Naive thymus-derived CD4-positive, alpha-beta T cell (primary cell): ENCODE measurements around the gene RADIL. TPM values are rescaled to one million over a fixed set of nuclear protein-coding genes. Genes with fewer than 3 reads are reported as not detected.

ENCODE experiments used
- ATAC-seq: fragments of 150-1000 bp; cut with Tn5 transposase; 2 replicates; pipeline ENCODE4 v1.10.0; 2021; ENCODE audit warnings: mild to moderate bottlenecking, moderate library complexity
- CTCF ChIA-PET: fragments of 350-600 bp; sonication (Branson Sonifier 250); formaldehyde crosslinking; loops from one replicate; lab custom pipeline; 2021; ENCODE audit warnings: antibody characterized with exemption; lab: Charles Lee
- POLR2A ChIA-PET: fragments of 350-600 bp; sonication (Branson Sonifier 250); formaldehyde crosslinking; loops from one replicate; lab custom pipeline; 2021; ENCODE audit warnings: antibody characterized with exemption, inconsistent platforms; lab: Charles Lee
- DNase-seq, 9 donors: peaks; one replicate each; pipeline versions ENCODE4 v3.0.0 to v3.0.0-alpha.2; 2020 to 2022; ENCODE audit warnings: mixed read lengths in 1 of 9
- H3K27ac ChIP-seq: one replicate; pipeline ENCODE4 v1.7.0; 2013; ENCODE audit warnings: mild to moderate bottlenecking, low read depth, low read length, moderate library complexity
- H3K27me3 ChIP-seq, 2 donors: one replicate each; pipeline ENCODE4 v1.7.0; 2013; ENCODE audit warnings: low read length in 2 of 2, mild to moderate bottlenecking in 2 of 2, moderate library complexity in 2 of 2; ENCODE audit not compliant: control insufficient read depth in 2 of 2, insufficient read depth in 2 of 2
- H3K36me3 ChIP-seq, 3 experiments: 1 replicate in 2 of 3; 2 replicates in 1 of 3; pipeline ENCODE4 v1.7.0; 2013; ENCODE audit warnings: low read length in 3 of 3, mild to moderate bottlenecking in 3 of 3, moderate library complexity in 1 of 3; ENCODE audit not compliant: insufficient read depth in 3 of 3, control insufficient read depth in 2 of 3
- H3K4me1 ChIP-seq, 2 donors: one replicate each; pipeline ENCODE4 v1.7.0; 2013; ENCODE audit warnings: low read length in 2 of 2, mild to moderate bottlenecking in 2 of 2, moderate library complexity in 1 of 2; ENCODE audit not compliant: control insufficient read depth in 2 of 2, insufficient read depth in 2 of 2
- H3K4me3 ChIP-seq: 2 replicates; pipeline ENCODE4 v1.7.0; 2013; ENCODE audit warnings: mild to moderate bottlenecking, low read length
- H3K9me3 ChIP-seq, 3 experiments: 1 replicate in 2 of 3; 2 replicates in 1 of 3; pipeline ENCODE4 v1.7.0; 2013; ENCODE audit warnings: low read length in 3 of 3; ENCODE audit not compliant: control insufficient read depth in 2 of 3
- H3K27ac Mint-ChIP-seq, 9 donors: one replicate each; pipeline ENCODE4 v1.8.0; 2020 to 2022; ENCODE audit warnings: mixed read lengths in 9 of 9, mild to moderate bottlenecking in 8 of 9, moderate library complexity in 5 of 9, inconsistent platforms in 2 of 9
- H3K27me3 Mint-ChIP-seq, 5 donors: one replicate each; pipeline ENCODE4 v1.8.0; 2021 to 2022; ENCODE audit warnings: mixed read lengths in 5 of 5, mild to moderate bottlenecking in 1 of 5
- H3K36me3 Mint-ChIP-seq, 5 donors: one replicate each; pipeline ENCODE4 v1.8.0; 2020 to 2022; ENCODE audit warnings: mixed read lengths in 5 of 5, mild to moderate bottlenecking in 3 of 5, inconsistent platforms in 1 of 5
- H3K4me1 Mint-ChIP-seq, 7 donors: one replicate each; pipeline ENCODE4 v1.8.0; 2020 to 2022; ENCODE audit warnings: mixed read lengths in 7 of 7, mild to moderate bottlenecking in 3 of 7, inconsistent platforms in 1 of 7
- H3K4me3 Mint-ChIP-seq, 10 donors: one replicate each; pipeline ENCODE4 v1.8.0; 2020 to 2022; ENCODE audit warnings: mild to moderate bottlenecking in 10 of 10, mixed read lengths in 10 of 10, moderate library complexity in 6 of 10, inconsistent platforms in 2 of 10
- H3K9me3 Mint-ChIP-seq, 11 donors: one replicate each; pipeline ENCODE4 v1.8.0; 2020 to 2022; ENCODE audit warnings: mixed read lengths in 11 of 11, mild to moderate bottlenecking in 4 of 11, inconsistent platforms in 1 of 11, moderate library complexity in 1 of 11
- intact Hi-C, 2 donors: fragments of 100-400 bp; cut with micrococcal nuclease; formaldehyde crosslinking; loops; one replicate each; pipeline ENCODE4 v1.15.1; 2023
- polyA plus RNA-seq, 2 donors: library from polyadenylated mRNA; unstranded; fragments of 300-500 nt; fragmentation: Illumina TruSeq; gene quantifications; one replicate each; pipeline ENCODE4 v1.2.3, GENCODE V29; 2021
- total RNA-seq, 6 experiments: library from RNA in 5 of 6; stranded (reverse) in 5 of 6; gene quantifications; 1 replicate in 5 of 6; 2 replicates in 1 of 6; pipeline ENCODE4 v1.2.3 and lab custom pipeline; 2021 to 2026

RADIL gene
- total and polyA plus RNA-seq, 7 experiments from 2014 or later, result 0.04 to 0.12 (median 0.08) TPM; not detected in 4

- H3K27ac ChIP-seq, result no peak overlapping the region
- Mint-ChIP-seq H3K4me3 (no peak overlapping the region), H3K27me3 (peaks cover 8 to 36% (median 21%) of the 10 kb centered on the region in 5 donors), H3K4me1 (peaks cover 0 to 4% (median 2%) of the 10 kb centered on the region in 7 donors), H3K27ac (no peak overlapping the region), H3K9me3 (peaks cover 0 to 10% (median 3%) of the 10 kb centered on the region in 11 donors), H3K36me3 (no peaks in the 10 kb centered on the region)
- H3K9me3 ChIP-seq, result no peaks in the 10 kb centered on the region
- intact Hi-C loops, result no loop called here
- no peaks in the 10 kb centered on the region for H3K4me1 ChIP-seq
- no peaks in the 10 kb centered on the region for H3K27me3 ChIP-seq
- ATAC-seq, result no peak
- no peak for DNase-seq
- H3K4me3 ChIP-seq, result no peak overlapping the region
- H3K36me3 ChIP-seq, result no peaks in the 10 kb centered on the region
- POLR2A ChIA-PET, result no interaction called here
- CTCF ChIA-PET, result no interaction called here
Observed at GRCh38 chr7:4857189-4857588, 26.3 kb downstream of the RADIL start.

DNA sequence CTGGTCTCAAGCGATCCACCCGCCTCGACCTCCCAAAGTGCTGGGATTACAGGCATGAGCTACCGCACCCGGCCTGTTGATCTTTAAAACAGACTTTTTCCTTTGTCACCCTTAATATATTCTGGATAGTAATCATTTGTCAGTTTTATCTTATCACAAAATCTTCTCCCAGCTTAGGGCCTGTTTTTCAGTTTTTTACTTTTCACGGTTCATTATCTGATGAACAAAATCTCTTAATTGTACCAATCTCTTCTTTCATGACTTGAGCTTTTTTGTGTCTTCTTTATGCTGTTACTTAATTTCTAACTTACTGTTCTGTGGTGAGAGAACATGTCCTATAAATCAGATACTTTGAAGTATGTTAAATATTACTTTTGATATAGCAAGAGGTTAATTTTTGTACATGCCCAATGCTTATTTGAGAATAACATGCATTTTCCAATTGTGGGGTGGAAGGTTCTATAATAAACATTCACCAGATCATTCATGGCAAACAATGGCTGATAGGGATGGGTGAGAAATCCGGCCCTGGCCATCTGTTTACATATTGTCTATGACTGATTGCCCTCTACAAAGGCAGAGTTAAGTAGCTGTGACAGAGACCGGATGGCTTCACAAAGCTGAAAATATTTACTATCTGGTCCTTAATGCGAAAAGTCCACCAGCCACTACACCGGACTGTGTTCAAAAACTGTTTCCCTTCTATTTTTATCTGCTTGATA, 27.0 kb downstream of the RADIL start:
- CTCF ChIA-PET, result no interaction called here
- Mint-ChIP-seq H3K4me1 (peaks cover 0 to 7% (median 2%) of the 10 kb centered on the region in 7 donors), H3K27me3 (peaks cover 5 to 31% (median 17%) of the 10 kb centered on the region in 5 donors), H3K36me3 (no peaks in the 10 kb centered on the region), H3K4me3 (no peak overlapping the region), H3K27ac (no peak overlapping the region), H3K9me3 (peaks cover 0 to 6% (median 3%) of the 10 kb centered on the region in 11 donors)
- DNase-seq, result no peak
- Histone ChIP-seq H3K4me1 (no peaks in the 10 kb centered on the region), H3K9me3 (no peaks in the 10 kb centered on the region), H3K4me3 (no peak overlapping the region), H3K27ac (no peak overlapping the region), H3K27me3 (no peaks in the 10 kb centered on the region), H3K36me3 (no peaks in the 10 kb centered on the region)
- ATAC-seq, result no peak
- intact Hi-C loops, result no loop called here
- POLR2A ChIA-PET, result no interaction called here

- CTCF ChIA-PET, result interaction anchor here (0.7 kb wide), 1 partner anchor 133 kb away, joined by 4 read pairs; no protein-coding TSS in a partner anchor
- no peak overlapping the region for H3K4me3 ChIP-seq
- Mint-ChIP-seq H3K36me3 (peaks cover 0 to 4% (median 0%) of the 10 kb centered on the region in 5 donors), H3K27me3 (peaks cover 0 to 17% (median 6%) of the 10 kb centered on the region in 5 donors), H3K9me3 (peaks cover 0 to 7% (median 0%) of the 10 kb centered on the region in 11 donors), H3K4me3 (no peak overlapping the region), H3K27ac (no peak overlapping the region), H3K4me1 (peaks cover 0 to 5% (median 0%) of the 10 kb centered on the region in 7 donors)
- DNase-seq, result no peak
- intact Hi-C loops, result no loop called here
- POLR2A ChIA-PET, result no interaction called here
- no peaks in the 10 kb centered on the region for H3K36me3 ChIP-seq
- H3K27ac ChIP-seq, result no peak overlapping the region
- no peaks in the 10 kb centered on the region for H3K27me3 ChIP-seq
- H3K4me1 ChIP-seq, result no peaks in the 10 kb centered on the region
- ATAC-seq, result no peak
- H3K9me3 ChIP-seq, result no peaks in the 10 kb centered on the region
Observed at GRCh38 chr7:4854916-4855315, 28.6 kb downstream of the RADIL start.

- DNase-seq (no peak), ATAC-seq (no peak)
- H3K4me3 Mint-ChIP-seq, result peak overlapping the region in 1 of 10 donors; percentile 17
- peak overlapping the region in 2 of 9 donors; percentile 12 to 56 for H3K27ac Mint-ChIP-seq
- Histone ChIP-seq H3K9me3 (no peaks in the 10 kb centered on the region), H3K4me3 (no peak overlapping the region), H3K4me1 (no peaks in the 10 kb centered on the region), H3K27ac (no peak overlapping the region), H3K36me3 (no peaks in the 10 kb centered on the region), H3K27me3 (no peaks in the 10 kb centered on the region)
- H3K9me3 Mint-ChIP-seq, result peaks cover 0 to 7% (median 0%) of the 10 kb centered on the region in 11 donors
- H3K4me1 Mint-ChIP-seq, result peaks cover 0 to 5% (median 0%) of the 10 kb centered on the region in 7 donors
- peaks cover 0 to 6% (median 3%) of the 10 kb centered on the region in 5 donors for H3K27me3 Mint-ChIP-seq
- CTCF ChIA-PET, result no interaction called here
- intact Hi-C loops, result no loop called here
- POLR2A ChIA-PET, result interaction anchor here (0.7 kb wide), 1 partner anchor 12 kb away, joined by 3 read pairs; no protein-coding TSS in a partner anchor
- peaks cover 0 to 4% (median 0%) of the 10 kb centered on the region in 5 donors for H3K36me3 Mint-ChIP-seq
Observed at GRCh38 chr7:4851459-4852422, 31.8 kb downstream of the RADIL start.

DNA sequence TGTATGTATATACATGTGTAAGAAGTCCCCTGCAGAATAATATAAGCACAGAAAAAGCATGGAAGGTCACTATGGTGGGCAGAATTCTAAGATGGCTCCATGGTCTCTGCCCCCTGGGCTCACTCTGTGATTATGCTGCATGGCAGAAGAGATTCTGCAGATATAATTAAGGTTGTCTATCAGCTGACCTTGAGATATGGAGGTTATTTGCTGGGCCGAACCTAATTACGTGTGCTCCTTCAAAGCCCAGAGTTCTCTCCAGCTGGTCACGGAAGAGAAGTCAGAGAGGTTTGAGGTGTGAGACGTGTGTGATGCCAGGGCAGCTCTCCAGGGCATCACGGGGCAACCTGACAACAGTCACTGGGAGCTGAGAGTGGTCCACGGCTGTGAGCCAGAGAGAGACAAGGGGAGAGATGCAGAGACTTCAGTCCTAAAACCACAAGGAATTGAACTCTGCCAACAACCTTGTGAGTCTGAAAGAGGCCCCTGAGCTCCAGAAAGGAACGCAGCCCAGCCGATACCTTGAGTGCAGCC, 33.2 kb downstream of the RADIL start:
- ATAC-seq (no peak), DNase-seq (no peak)
- intact Hi-C loops, result no loop called here
- CTCF ChIA-PET, result interaction anchor here (1.0 kb wide), 1 partner anchor 235 kb away, joined by 3 read pairs; no protein-coding TSS in a partner anchor
- H3K27me3 Mint-ChIP-seq, result peaks cover 3 to 14% (median 8%) of the 10 kb centered on the region in 5 donors
- no peak overlapping the region for H3K27ac ChIP-seq
- H3K4me3 Mint-ChIP-seq, result no peak overlapping the region
- H3K9me3 ChIP-seq, result no peaks in the 10 kb centered on the region
- H3K36me3 ChIP-seq, result no peaks in the 10 kb centered on the region
- H3K27me3 ChIP-seq, result no peaks in the 10 kb centered on the region
- no peaks in the 10 kb centered on the region for H3K4me1 ChIP-seq
- POLR2A ChIA-PET, result no interaction called here
- H3K27ac Mint-ChIP-seq, result no peak overlapping the region
- no peak overlapping the region for H3K4me3 ChIP-seq
- peaks cover 0 to 4% (median 0%) of the 10 kb centered on the region in 5 donors for H3K36me3 Mint-ChIP-seq
- H3K4me1 Mint-ChIP-seq, result peaks cover 0 to 5% (median 0%) of the 10 kb centered on the region in 7 donors
- peaks cover 0 to 7% (median 0%) of the 10 kb centered on the region in 11 donors for H3K9me3 Mint-ChIP-seq

DNA sequence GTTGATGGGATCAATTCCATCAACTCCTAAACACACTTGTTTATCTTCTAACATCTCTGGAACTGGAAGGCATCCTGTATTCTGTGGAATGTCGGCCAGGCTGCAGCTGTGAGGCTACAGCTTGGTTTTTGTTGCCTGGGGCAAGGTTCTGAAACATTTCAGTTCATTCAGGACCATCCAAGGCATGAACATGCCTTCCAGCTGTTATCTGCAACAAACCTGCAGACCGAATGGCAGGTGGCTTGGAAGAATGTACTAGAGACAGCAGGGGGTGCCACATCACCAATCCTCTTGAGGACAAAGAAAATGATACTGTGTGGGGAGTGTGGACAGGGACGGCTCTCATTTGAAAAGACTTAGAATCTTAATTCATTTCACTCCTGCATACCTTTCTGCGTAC, 34.1 kb downstream of the RADIL start:
- Mint-ChIP-seq H3K27ac (no peak overlapping the region), H3K27me3 (peaks cover 9 to 17% (median 16%) of the 10 kb centered on the region in 5 donors), H3K4me1 (peaks cover 0 to 6% (median 1%) of the 10 kb centered on the region in 7 donors), H3K4me3 (no peak overlapping the region), H3K9me3 (peaks cover 0 to 7% (median 0%) of the 10 kb centered on the region in 11 donors), H3K36me3 (peaks cover 0 to 4% (median 0%) of the 10 kb centered on the region in 5 donors)
- ATAC-seq (no peak), DNase-seq (peak in 4 of 9 donors; percentile 4 to 33 (median 20))
- H3K36me3 ChIP-seq, result no peaks in the 10 kb centered on the region
- ChIA-PET POLR2A (no interaction called here), CTCF (no interaction called here)
- no peaks in the 10 kb centered on the region for H3K4me1 ChIP-seq
- H3K9me3 ChIP-seq, result no peaks in the 10 kb centered on the region
- H3K27me3 ChIP-seq, result no peaks in the 10 kb centered on the region
- intact Hi-C loops, result loop anchor here (1.0 to 5.0 kb wide), 2 partner anchors 236 to 238 kb away; no protein-coding TSS in a partner anchor
- no peak overlapping the region for H3K4me3 ChIP-seq
- no peak overlapping the region for H3K27ac ChIP-seq
